ENCODE measurements around the gene UBC.
A peak's percentile ranks its signal among the peaks of the same experiment; 100 is the strongest.
"Not testable (repeated sequence)": the region's sequence is repeated elsewhere in the genome, so short reads cannot be mapped to it uniquely, and the experiment has no call there.

The UBC gene

DNA sequence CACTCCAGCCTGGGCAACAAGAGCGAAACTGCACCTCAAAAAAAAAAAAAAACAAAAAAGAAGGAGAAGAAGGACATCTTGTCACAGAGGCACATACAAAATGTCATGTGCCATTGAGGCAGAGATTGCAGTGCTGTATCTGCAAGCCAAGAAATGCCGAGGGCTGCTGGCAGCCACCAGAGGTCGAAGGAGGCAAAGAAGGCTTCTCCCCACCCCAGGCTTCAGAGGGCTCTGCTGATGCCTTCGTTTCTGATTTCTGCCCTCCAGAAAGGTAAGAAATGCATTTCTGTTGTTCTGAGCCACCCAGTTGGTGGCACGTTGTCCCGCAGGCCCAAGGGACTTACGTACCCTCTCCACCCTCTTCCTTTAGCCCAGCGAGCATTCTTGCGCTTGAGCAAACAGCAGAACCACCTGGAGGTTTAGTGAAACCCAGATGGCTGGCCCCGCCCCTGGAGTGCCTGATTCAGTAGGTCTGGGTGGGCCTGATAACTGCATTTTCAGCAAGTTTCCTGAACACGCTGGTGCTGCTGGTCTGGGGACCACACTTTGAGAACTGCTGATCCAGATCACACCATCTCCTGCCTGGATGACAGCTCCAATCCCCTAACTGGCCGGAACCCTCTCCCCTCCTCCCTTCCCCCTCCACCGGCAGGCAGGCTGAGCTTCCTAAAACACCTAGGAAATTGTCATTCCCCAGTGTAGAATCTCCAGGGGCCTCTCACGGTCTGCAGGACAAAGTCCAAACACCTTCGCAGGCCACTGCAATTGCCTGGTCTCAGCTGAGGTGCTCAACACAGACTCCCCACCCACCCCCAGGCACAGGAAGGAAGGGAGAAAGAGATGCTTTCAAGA is 29.6 kb downstream of the UBC start:
- no peak for DNase-seq (ENCODE audit: low read depth)

DNA sequence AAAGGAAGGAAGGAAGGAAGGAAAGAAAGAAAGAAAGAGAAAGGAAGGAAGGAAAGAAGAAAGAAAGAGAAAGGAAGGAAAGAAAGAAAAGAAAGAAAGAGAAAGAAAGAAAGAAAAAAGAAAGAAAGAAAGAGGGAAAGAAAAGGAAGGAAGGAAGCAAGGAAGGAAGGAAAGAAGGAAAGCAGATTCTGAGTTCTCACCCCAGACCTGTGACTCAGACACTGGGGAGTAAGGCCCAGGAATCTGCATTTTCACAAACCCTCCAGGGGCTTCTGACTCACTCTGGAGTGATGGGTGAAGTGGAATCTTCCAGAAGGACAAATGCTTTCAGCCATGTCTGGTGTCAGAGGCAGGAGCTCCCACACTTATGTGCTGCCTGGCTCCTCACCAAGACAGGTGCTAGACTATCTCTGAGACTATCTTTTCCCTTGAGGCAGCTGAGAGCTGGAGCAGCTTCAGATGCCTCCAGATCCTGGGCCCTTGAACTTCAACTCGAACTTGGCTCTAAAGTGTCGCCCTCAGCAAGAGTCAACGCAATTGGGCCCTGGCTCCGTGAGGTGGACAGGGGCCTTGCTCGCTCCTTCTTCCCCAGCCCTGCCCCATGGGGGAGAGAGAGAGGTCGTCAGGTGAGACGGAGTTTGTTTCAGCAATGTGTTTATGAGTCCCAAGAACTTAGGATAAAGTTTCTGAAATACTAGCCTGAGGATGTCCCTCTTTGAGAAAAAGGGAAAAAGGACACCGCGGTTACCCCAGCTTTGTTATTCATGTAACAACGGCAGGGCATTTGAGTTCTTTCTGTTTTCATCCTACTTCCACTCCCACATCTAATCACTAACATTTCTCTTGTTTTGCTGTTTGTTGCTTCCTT is 31.0 kb downstream of the UBC start:
- DNase-seq (ENCODE audit: low read depth): no peak

DNA sequence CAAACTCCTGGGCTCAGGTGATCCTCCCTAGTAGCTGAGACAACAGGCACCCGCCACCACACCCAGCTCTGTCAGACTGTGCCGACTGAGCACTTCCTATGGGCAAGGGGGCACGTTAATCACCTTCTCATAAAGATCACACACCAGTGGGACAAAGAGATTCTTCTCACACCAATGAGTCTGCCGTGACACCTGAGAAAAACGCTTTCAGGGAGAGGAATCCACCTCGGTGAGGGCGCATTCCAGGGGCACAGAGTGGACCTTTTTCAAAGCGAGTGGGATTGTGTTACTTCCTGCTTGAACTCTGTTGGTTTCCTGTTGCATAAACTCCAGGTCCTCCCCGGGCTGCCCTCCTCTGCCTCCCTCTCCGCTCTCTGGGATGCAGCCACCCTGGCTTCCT is 33.3 kb downstream of the UBC start:
- DNase-seq (ENCODE audit: low read depth): no peak

DNA sequence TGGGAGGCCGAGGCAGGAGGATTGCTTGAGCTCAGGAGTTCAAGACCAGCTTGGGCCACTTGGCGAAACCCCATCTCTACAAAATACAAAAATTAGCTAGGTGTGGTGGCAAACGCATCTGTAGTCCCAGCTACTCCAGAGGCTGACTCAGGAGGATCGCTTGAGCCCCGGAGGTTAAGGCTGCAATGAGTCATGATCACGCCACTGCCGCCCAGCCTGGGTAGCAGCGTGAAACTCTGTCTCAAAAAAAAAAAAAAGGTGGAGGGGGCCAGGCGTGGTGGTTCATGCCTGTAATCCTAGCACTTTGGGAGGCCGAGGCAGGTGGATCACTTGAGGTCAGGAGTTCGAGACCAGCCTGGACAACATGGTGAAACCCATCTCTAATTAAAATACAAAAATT is 34.1 kb downstream of the UBC start:
- DNase-seq (ENCODE audit: low read depth): not testable (repeated sequence)

DNA sequence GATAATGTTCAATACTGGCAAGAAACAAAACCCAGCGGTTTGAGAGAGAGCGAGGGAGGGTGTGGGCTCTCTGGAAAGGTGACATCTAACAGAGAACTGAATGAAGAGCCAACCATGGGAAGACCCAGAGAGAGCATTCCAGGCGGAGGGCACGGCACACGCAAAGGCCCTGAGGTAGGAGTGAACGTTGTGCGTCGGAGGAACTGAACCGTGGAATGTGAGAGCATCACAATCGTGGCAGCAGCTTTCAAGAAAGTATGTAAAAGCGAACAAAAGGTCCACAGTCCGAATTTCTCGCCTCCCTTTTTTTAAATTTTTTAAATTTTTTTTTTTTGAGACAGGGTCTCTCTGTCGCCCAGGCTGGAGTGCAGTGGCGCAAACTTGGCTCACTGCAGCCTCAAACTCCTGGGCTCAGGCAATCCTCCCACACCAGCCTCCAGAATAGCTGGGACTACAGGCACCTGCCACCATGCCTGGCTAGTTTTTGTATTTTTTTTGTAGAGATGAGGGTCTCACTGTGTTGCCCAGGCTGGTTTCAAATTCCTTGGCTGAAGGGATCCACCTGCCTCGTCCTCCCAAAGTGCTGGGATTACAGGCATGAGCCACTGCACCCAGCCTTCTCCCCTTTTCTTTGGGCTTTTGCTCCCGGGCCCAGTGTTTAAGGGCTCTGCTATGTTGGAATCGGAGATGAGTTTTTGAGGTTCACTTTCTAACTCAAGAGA is 35.5 kb downstream of the UBC start:
- DNase-seq (ENCODE audit: low read depth): no peak

DNA sequence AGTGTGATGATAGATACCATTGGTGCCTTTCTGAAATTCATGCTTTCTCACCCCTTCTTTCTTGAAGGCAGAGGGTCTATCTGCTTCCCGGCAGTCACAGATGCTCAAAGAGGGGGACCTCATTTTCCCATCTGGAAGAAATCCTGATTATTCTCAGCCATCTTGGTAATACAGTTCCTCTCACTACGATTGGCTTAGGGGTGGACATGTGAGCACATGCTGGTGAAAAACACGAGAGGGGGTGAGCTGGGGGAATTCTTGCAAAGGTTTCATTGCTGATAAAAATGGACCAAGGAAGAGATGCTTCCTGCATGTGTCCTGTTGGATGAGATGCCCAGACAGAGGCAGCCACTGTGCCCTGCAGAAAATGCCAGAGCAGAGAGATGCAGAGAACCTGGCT is 37.0 kb downstream of the UBC start:
- no peak for DNase-seq (ENCODE audit: low read depth)

DNA sequence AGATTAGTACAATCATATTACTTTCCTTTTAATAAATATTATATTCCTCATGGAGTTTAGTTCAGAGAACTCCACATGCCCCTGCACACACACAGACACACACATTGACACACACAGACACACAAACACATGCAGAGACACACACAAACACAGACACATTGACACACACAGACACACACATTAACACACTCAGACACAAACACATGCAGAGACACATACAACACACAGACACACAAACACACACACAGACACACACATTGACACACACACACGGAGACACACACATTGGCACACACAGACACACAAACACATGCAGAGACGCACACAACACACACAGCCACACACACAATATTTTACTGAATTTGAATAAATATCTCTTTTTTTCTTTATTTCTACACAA is 38.3 kb downstream of the UBC start:
- DNase-seq (ENCODE audit: low read depth): no peak

DNA sequence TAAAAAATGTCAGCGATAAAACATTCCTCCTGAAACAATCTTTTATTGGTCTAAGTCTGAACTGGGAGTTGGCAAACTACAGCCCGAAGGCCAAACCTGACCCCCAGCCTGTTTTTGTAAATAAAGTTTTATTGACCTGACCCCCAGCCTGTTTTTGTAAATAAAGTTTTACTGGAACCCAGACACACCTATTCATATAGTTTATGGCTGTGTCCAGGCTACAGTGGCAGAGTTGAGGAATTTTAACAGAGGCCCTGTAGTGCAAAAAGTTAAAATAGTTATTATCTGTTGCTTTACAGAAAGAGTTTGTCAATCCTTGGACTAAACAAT is 38.7 kb downstream of the UBC start:
- no peak for DNase-seq (ENCODE audit: low read depth)

DNA sequence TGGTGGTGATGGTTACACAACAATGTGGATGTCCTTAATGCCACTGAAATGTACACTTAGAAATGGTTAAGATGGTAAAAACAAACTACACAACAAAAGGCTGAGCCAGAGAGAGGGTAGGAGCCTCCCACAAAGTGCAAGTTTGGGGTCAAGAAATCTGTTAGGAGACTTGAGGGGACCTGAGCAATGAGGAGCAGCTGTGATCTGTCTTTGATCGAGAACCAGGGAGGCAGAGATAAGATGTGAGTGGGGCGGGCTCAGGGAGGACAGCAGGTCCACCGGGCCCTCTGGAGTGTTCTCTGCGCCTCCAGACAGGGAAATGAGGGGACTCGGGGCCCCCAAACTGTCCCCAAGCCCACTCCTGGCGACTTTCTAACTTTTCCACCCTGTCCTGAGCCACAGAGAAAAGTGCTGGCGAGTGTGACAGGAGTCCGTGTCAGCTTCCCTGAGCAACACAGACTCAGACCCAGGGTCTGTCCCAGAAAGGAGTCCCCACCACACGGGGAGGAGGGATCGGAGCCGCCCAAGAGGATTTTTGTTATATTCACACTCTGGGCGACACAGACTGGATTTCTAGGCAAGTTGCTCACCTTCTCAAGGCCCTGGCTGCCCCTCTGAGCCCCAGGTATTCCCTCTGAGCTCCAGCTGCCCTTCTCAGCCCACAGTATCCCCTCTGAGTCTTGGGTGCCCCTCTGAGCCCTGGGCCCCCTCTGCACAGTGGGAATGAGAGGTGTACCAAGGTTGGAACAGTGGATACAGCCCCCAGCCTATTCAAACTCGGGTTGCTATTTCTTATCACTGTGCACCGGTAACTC is 39.3 kb downstream of the UBC start:
- DNase-seq (ENCODE audit: low read depth): no peak

DNA sequence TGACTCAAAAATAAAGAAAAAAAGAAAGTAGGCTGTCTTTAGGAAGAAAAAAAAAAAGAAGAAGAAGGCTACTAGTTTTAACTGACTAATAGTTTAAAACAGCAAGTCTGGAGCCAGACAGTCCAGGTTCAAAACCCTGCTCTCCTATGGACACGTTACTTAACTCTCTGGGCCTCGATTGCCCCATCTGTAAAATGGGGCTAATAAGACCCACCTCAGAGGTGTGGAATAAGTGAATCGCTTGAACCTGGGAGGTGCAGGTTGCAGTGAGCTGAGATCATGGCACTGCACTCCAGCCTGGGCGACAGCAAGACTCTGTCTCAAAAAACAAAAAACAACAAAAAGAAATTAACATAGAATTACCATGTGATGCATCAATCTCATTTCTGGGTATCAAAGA is 40.3 kb downstream of the UBC start:
- DNase-seq (ENCODE audit: low read depth): no peak

DNA sequence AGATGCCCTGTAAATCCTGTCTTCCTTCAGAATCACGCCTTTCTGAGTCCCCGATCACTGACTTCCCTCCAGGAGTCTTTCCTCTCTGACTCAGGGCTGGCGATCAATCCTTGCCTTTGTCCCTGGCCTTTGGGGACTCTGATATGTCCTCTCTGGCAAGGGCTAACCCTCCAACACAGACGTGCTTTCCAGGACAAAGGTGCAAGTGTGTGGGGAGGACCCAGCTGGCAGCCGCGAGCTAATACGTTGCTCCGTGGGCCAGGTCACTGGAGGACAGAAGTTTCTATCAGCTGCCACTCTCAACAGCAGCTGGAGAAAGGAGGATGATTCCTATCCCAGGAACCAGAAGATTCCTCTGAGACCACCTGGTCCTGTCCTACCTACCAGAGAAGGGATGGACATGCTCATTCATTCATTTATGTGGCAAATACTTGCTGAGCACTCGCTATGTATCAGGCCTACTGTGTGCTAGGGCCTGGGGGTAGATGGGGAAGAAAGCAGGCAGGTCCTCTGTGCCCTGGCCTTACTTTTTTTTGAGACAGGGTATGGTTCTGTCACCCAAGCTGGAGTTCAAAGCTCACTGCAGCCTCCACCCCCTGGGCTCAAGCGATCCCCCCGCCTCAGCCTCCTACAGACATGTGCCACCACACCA is 42.3 kb downstream of the UBC start:
- no peak for DNase-seq (ENCODE audit: low read depth)

DNA sequence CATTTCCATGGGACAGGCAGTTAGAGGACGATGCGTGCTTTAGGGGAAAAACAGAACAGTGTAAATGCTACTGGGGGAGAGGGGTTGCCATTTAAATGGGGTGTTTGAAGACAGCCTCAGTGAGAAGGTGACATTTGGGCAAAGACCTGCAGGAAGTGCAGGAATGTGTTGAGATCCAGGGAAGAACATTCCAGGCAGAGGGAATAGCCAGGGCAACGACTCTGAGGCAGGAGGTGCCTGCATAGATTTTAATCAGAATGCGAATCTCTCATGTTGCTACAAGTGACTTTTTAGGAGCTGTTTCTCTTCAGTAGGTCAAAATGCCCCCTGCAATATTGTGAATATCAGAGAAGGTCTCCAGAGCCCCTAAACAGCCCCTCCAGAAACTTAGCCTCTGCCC is 43.2 kb downstream of the UBC start:
- no peak for DNase-seq (ENCODE audit: low read depth)

DNA sequence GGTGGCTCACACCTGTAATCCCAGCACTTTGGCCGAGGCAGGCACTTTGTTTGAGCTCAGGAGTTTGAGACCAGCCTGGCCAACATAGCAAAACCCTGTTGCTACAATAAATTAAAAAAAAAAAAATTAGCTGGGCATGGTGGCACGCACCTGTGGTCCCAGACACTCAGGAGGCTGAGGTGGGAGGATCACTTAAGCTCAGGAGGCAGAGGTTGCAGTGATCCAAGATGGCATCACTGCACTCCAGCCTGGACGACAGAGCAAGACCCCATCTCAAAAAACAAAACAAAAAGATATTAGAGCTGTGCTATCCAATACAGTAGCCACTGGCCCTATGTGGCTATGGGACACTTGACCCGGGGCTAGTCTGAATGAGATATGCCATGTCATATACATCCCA is 43.9 kb downstream of the UBC start:
- DNase-seq (ENCODE audit: low read depth): no peak

DNA sequence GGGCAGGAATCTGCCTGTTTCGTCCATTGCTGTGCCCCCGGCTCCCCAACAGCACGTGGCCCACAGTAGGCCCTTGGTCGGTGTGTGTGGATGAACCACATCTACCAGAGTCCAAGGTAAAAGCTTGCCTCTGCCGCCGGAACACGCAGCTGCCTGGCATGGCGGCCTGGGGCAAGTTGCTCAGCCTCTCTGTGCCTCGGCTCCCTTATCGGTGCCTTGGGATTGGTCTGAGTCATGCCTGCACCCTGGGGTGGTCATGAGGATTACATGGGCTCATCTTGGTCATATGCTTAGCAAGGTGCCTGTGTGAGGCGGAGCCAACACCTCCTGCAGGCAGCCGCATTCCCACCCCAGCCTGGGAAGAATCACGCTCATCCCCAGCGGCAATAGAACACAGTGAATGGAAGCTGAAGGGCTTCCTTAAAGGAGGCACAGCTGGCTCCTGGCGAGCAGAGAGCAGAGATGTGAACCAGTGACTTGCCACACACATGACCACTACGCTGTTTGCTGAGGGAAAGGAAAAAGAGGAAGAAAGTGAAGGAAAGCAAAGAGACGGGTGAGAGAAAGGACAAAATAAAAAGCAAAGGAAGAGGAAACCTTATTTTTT is 45.3 kb downstream of the UBC start:
- DNase-seq (ENCODE audit: low read depth): no peak

DNA sequence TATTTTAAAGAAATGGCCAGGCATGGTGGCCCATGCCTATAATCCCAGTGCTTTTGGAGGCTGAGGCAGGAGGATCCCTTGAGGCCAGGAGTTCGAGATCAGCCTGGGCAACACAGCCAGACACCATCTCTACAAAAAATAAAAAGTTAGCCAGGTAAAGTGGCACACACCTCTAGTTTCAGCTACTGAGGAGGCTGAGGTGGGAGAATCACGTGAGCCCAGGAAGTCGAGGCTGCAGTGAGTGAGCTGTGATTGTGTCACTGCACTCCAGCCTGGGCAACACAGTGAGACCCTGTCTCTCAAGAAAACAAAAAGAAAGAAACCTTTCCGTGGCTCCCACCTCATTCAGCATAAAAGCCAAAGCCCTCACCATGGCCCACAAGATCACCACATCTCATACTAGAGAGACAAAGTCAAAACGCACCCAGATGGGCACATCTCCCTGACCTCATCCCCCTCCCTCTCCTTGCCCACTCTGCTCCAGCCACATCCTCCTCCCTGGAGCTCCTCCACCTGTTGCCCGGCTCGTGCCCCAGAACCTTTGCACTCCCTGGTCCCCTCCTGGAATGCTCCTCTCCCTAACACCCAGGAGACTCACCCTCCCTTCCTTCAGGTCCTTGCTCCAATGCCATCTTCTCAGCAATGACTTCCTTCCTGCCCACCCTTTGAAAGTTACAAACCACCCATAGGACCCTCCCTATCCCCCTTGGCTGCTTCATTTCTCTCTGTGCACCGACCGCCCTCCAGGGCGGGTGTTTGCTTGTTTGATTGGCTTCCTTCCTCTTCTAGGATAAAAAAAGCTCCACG is 46.0 kb downstream of the UBC start:
- no peak for DNase-seq (ENCODE audit: low read depth)

DNA sequence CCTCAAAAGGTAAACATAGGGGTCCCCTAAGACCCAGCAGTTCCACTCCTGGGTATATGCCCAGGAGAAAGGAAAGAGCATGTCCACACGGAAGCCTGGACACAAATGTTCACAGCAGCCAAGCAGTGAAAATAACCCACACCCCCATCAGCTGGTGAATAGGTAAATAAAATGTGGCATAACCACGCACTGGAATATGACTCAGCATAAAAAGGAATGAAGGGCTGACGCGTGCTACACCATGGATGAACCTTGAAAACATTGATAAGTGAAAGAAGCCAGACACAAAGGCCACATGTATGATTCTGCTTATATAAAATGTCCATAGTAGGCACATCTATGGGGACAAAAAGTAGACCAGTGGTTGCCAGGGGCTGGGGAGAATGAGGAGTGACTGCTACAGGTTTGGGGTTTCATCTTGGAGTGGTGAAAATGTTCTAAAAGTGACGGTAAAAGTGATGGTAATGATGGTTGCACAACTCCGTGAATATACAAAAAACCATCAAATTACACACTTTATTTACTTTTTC is 47.0 kb downstream of the UBC start:
- peak; percentile 70 for DNase-seq (ENCODE audit: low read depth)

DNA sequence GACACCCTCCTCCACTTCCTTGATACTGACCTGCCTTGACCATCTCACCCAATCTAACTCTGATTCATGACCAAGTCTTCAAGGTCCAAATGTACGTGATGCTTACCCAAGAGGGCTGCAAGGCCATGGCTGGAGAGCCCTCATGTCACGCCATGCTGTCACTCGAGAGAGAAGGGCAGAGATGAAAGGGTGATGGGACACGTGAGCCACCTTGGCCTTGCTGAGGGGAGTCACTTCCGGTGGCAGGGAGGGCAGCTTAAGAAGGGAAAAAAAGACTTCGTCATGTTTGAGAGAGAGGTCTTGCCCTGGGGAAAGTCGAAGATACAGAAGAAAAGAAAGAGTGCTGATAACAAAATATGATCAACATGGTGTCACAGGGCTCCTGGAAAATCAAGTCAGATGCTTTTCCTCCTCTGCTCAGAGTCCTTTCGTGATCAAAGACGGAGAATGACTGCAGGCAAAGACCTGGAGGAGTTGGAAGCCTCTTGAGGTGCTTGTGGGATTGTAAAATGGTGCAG is 47.5 kb downstream of the UBC start:
- no peak for DNase-seq (ENCODE audit: low read depth)

DNA sequence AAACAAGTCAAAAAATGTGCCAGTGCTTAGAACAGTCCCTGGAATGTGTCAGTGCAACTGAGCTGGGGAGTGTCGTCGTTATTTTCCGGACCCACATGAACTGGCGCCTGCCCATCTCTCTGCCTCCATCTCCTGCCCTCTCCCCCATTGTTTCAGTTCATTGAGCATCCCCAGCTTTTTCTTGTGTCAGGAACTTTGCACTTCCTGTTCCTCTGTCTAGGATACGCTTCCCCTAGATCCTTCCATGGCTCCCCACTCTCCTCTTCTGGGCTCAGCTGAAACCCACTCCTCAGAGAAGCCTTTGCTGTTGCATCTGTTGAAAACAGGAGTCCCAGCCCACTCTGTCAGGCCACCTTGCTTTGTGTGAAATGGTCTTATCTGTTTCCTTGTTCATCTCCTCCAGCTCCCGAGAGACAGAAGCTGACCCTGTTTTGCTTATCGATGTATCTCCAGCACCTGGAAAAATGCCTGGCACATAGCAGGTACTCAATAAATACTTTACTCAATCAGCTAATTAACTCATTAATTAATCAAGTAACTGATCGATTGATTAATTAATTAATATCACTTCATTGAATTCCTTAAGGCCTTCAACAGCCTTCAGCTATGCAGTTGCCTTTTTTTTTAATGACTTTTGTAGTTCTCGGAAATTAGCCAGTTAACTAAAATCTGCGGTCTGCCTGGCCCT is 48.1 kb downstream of the UBC start:
- DNase-seq (ENCODE audit: low read depth): no peak

DNA sequence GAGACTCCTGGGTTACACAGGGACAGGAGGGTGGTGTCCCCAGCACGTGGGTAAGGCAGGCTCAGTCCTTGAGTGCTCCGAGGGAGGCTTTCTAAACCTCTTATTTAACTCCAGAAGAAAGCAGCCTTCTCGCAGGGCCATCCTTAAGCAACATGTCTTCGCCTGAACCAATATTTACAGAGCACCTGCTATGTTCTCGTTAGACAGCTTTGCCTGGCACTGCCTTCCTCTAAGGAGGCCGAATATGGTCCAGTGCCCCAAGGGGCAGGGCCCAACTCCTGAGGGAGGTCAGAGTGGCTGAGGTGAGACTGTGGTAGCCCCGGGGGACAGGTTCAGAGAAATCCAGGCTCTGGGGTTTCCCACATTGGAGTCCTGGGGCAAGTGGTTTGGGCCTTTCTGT is 48.7 kb downstream of the UBC start:
- no peak for DNase-seq (ENCODE audit: low read depth)

Measured in non-pigmented ciliary epithelial cell (primary cell).